GM21528 (cell line): Measurements from ENCODE around the gene CDKAL1.

Experiments
- ATAC-seq: cut with Tn5 transposase; IDR thresholded peaks from one replicate; pipeline ENCODE4 v1.9.1; 2021; ENCODE audit warnings: mild to moderate bottlenecking, moderate library complexity; ENCODE audit not compliant: unreplicated experiment, low FRiP score

Gene CDKAL1

GRCh38 chr6:21141616-21142303, 607.5 kb downstream of the CDKAL1 start:
- no peak for ATAC-seq

GRCh38 chr6:21142741-21143140, 608.5 kb downstream of the CDKAL1 start:
- ATAC-seq = no peak

GRCh38 chr6:21143645-21144044, 609.4 kb downstream of the CDKAL1 start:
- no peak for ATAC-seq

- ATAC-seq = no peak
These were observed 610.7 kb downstream of the CDKAL1 start for GRCh38 chr6:21144928-21145327.

GRCh38 chr6:21147995-21148394, 613.7 kb downstream of the CDKAL1 start:
- no peak for ATAC-seq

- no peak for ATAC-seq
These were observed 615.2 kb downstream of the CDKAL1 start for GRCh38 chr6:21149470-21149869.

- ATAC-seq = no peak
These were observed 616.4 kb downstream of the CDKAL1 start for GRCh38 chr6:21150667-21151066.

- no peak for ATAC-seq
These were observed 616.9 kb downstream of the CDKAL1 start for GRCh38 chr6:21151119-21151518.

- no peak for ATAC-seq
These were observed 617.3 kb downstream of the CDKAL1 start for GRCh38 chr6:21151530-21151929.

GRCh38 chr6:21157186-21157929, 623.1 kb downstream of the CDKAL1 start:
- ATAC-seq = peak; percentile 73

GRCh38 chr6:21158149-21158548, 623.9 kb downstream of the CDKAL1 start:
- no peak for ATAC-seq

- no peak for ATAC-seq
These were observed 624.6 kb downstream of the CDKAL1 start for GRCh38 chr6:21158873-21159272.

GRCh38 chr6:21159465-21159864, 625.2 kb downstream of the CDKAL1 start:
- ATAC-seq = no peak

- ATAC-seq = no peak
These were observed 627.5 kb downstream of the CDKAL1 start for GRCh38 chr6:21161707-21162106.

- ATAC-seq = no peak
These were observed 629.0 kb downstream of the CDKAL1 start for GRCh38 chr6:21163110-21163837.

GRCh38 chr6:21163838-21164180, 629.6 kb downstream of the CDKAL1 start:
- no peak for ATAC-seq

- peak; percentile 59 for ATAC-seq
These were observed 630.6 kb downstream of the CDKAL1 start for GRCh38 chr6:21164768-21165326.

GRCh38 chr6:21166754-21167153, 632.5 kb downstream of the CDKAL1 start:
- ATAC-seq = peak; percentile 49

GRCh38 chr6:21167790-21168189, 633.5 kb downstream of the CDKAL1 start:
- ATAC-seq = no peak

GRCh38 chr6:21171801-21172200, 637.5 kb downstream of the CDKAL1 start:
- no peak for ATAC-seq

- no peak for ATAC-seq
These were observed 638.8 kb downstream of the CDKAL1 start for GRCh38 chr6:21173031-21173430.
